Cerebellar cortex (tissue), 1 donor: ENCODE data around the gene PYY.
"Not testable (repeated sequence)": the region's sequence is repeated elsewhere in the genome, so short reads cannot be mapped to it uniquely, and the experiment has no call there.

Experiments
- DNase-seq: peaks from one replicate; pipeline ENCODE4 v3.0.0-alpha.2; 2015; ENCODE audit warnings: low spot score

Gene PYY

DNA sequence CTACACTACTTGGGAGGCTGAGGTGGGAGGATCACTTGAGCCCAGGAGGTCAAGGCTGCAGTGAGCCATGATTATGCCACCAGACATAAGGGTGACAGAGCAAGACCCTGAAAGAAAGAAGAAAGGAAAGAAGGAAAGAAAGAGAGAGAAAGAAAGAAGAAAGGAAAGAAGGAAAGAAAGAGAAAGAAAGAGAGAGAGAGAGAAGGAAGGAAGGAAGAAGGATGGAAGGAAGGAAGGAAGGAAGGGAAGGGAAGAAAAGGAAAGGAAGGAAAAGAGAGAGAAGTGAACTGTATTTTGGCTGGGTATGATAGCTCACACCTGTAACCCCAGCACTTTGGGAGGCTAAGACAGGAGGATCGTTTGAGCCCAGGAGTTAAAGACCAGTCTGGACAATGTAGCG is 24.3 kb upstream of the PYY start:
- DNase-seq = no peak

DNA sequence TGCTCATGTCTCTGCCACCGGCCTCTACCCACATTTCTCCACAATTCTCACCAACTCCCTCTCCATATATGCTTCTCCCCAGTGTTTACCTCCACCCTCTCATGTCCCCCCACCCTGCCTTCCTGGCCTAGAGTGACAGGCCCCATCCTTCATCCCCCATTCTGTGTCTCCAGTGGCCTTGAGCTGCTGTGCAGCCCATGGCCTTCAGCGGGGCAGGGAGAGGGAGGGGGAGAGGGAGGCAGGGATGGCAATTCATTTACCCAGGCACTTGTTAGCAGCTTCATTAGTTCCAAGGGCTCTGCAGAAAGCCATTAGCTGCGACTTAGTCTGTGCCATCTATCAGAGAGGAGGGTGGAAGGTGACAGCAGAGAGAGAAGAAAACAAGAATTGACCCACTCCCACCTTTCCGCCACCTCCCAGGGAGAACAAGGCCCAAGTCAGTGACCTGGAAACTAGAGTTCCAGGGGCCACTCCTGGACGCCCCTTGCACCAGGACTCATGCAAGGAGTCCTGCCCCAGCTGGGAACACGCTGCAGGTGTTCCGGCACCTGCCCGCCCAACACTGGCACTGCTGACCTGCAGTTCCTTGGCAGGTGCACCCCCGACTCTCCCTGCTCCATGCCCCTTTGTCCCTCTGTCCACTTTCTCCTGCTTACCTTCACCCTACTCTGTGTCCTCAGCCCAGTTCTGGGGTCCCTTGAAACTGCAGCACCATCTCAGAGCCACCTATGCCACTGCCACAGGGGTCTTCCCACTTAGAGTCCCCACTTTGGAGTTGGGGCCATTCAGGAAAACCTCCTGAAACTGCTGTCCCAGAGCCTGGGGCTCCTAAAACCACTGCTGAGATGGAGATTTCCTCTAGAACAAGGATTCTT is 23.5 kb upstream of the PYY start:
- no peak for DNase-seq

DNA sequence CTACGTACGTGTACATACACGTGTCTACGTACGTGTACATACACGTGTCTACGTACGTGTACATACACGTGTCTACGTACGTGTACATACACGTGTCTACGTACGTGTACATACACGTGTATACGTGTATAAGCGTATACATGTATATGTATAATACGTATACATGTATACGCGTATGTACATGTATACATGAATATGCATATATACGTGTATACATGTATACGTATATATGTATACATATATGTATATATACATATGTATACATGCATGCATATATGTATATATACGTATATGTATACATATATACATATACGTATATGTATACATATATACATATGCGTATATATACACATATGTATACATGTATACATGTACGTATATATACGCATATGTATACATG is 22.2 kb upstream of the PYY start:
- no peak for DNase-seq

DNA sequence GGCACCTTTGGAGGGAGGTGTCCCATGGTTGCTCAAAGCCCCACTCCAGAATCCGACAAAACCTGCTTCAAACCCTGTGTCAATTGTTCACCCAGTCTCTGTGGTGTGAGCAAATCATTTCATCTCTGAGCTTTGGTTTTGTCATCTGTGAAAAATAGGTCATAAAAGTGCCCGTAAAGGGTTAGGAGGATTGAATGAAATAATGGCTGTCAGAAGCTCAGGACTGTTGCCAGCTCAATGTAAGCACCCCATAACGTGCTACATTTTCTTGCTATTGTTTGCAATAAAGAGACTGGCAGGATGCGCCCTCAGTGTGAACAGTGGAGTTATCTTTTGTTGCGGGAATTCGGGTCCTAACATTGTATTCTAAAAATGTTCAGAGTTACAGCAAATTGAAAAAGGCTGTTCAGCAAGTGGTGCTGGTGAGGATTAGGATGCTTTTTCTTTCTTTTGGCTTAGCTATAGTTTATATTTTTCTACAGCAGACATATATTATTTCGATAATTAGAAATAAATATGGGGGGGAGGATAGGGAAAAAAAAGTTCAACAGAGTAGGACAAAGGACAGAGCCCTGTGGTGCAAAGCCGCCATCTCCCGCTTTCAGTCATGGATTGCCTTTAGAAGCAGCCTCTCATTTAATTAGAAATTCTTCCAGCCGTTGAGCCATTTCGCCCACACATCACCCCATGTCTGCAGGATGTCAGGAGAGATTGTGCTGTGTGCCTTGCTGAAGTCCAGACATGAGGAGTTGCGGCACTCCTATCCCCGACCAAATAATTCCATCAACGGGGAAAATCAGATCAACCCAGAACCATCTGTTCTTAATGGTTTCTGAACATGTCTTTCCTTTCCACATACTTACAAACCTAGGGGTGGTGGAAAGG is 20.9 kb upstream of the PYY start:
- DNase-seq = no peak

DNA sequence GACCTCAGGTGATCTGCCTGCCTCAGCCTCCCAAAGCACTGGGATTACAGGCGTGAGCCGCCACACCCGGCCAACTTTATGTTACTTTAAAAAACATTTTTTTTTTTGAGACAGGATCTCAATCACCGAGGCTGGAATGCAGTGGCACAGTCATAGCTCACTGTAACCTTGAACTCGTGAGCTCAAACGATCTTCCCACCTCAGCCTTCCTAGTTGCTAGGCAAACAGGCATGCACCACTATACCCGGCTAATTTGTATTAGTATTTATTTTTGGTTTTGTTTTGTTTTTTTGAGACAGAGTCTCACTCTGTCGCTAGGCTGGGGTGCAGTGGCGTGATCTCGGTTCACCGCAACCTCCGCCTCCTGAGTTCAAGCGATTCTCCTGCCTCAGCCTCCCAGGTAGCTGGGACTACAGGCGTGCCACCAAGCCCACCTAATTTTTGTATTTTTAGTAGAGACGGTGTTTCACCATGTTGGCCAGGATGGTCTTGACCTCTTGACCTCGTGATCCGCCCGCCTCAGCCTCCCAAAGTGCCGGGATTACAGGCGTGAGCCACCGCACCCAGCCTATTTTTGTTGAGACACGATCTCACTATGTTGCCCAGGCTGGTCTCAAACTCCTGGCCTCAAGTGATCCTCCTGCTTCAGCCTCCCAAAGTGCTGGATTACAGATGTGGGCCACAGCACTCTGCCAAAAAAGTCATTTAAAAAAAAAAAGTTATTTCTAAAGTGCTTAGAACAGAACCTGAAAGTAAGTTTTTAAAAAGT is 18.9 kb upstream of the PYY start:
- DNase-seq = not testable (repeated sequence)

DNA sequence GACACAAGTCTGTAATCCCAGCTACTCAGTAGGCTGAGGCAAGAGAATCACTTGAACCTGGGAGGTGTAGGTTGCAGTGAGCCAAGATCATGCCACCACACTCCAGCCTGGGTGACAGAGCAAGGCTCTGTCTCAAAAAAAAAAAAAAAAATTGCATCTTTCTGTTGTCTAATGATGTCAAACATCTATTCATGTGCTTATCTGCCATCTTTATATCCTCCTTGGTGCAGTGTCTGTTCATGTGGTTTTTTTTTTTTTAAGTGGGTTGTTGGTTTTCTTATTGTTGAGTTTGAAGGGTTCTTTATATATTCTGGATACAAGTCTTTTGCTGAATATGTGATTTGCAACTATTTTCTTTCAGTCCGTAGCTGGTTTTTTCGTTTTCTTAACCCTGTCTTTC is 17.7 kb upstream of the PYY start:
- DNase-seq = not testable (repeated sequence)

DNA sequence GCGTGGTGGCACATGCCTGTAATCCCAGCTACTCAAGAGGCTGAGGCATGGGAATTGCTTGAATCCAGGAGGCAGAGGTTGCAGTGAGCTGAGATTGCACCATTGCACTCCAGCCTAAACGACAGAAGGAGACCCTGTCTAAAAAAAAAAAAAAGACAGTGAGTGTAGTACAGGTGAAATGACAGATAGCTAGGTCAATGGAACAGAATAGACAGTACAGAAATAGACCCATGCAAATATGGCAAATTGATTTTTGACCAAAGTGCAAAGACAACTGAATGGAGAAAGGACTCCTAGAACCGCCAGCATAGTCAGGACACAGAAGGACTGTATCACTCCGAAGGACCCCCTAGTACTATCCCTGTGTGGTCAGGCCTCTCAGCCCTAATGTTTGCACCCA is 16.6 kb upstream of the PYY start:
- no peak for DNase-seq

DNA sequence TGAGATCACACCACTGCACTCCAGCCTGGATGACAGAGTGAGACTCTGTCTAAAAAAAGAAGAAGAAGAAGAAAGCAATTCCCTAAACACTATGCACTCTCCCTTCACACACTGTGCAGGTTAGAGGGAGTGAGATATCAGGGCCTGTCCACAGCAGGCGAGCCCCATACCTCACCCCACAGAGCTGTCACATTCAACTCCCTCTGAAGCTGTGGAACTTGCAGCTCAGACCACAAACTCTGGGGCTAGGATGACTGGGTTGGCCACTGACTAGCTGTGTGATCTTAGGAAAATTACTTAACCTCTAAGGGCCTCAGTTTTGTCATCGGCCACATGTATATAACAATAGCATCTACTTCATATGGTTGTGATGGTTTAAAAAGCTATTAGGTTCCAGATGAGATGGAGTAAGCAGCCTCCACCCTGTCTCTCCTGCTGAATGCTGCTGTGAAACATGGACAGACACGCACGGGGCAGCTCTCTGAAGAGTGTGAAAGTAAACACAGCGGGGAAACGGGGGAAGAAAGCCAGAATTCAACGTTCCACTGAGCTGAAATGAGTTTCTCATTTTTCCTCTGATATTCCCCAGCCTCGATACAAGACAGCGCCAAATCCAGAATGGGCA is 13.6 kb upstream of the PYY start:
- DNase-seq = no peak

DNA sequence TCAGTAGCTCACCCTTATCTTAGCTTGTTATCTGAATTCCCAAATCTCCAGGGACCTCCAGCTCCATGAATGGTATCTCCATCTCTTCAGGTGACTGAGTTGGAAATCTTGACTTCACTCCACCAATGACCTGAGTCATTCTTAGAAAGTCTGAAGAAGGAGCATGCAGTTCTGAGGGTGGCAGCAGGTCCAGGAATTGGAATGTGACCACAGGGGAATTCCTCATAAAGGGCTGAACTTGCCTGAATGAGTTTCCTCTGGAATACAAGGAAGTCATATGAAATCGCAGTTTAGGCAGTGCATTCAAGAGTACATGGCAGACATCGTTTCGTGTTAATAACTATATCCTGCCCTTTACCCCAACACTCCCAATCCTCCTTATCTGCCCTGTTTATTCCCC is 12.5 kb upstream of the PYY start:
- no peak for DNase-seq

DNA sequence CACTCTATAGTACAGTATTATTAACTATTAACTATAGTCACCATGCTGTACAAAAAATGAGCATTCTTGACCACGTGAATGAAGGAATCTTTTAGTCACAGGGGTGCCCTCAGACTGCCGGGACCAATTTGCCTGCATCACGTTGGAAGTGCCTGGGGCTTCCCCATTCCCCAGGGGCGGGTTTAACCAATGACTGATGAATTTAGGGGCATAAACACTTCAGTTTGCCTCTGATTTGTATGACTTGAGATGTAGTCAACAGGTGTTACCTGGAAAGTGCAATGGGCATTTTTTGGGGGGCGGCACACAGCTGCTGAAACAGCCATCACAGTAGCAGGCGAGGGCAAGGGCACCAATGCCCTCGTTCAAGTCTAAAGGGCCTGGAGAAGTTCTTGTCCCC is 8.7 kb upstream of the PYY start:
- no peak for DNase-seq

DNA sequence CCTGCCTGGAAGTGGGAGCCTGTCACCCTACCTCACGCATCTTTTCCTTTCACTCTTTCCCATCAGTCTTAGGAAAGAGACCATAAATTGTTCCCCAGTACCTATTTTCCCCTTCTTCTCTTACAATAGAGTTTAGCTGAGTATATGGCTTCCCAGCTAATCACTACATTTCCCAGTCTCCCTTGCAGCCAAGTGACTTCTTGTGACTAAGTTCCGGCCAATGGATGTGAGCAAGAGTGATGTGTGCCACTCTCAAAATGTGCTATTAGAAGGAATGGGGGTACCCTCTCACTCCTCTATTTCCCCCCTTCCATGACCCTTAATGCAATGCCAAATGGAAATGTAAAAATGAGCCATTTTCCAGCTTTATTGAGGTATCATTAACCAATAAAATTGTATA is 8.2 kb upstream of the PYY start:
- no peak for DNase-seq

DNA sequence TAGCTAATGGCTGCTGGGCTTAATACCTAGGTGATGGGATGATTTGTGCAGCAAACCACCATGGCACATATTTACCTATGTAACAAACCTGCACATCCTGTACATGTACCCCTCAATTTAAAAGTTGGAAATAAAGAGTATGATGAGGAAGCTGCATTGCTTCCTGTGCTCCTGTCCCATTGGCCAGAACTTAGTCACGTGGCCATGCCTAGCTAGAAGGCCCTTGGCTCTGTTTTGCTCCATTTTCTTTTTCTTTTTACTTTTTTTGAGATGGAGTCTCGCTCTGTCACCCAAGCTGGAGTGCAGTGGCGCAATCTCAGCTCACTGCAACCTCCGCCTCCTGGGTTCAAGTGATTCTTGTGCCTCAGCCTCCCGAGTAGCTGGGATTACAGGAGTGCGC is 7.6 kb upstream of the PYY start:
- DNase-seq = not testable (repeated sequence)

DNA sequence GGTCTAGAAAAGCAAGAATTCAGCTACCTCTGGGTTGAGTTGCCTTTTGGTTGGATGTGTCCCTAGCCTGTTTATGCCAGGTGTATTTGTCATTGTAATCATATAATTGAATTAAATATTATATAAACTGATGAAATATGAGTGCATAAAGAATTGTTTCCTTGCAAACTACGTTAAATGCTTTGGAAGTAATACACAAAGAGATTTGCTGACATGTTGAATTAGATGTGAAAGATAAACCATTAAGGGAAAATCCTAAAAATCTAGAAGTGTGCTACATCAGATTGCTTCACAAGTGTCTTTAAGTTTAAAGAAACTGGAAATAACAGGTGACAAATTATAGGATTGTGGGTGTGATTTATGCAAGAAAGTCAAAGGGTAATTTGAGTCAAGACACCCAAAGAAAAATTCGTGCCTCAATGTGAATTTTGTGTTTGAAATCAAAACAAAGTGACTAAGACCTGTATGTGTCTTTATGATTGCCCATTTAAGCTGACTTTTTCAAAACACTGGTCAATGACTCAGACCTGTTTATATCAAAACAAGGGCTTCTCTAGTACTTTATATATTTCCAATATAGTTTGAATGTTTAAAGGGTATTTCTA is 5.1 kb upstream of the PYY start:
- DNase-seq = no peak

DNA sequence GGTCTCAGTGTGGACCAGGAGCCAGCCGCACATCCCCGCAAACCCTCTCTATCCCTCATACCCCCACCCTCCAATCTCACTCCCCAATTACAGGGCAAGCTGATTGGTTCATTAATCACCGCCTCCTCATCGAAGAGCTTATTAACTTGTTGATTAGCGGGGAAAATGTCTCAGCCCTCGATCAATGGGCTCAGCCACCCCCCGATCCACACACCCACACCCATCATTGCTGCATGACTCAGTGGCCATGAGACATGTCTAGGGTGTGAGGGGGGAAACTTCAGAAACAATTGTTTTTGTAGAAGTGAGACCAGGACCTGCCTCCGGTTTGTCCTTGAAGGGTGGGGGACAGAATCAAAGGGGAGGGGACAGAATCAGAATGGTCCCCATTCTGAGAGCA is 2.5 kb upstream of the PYY start:
- no peak for DNase-seq

DNA sequence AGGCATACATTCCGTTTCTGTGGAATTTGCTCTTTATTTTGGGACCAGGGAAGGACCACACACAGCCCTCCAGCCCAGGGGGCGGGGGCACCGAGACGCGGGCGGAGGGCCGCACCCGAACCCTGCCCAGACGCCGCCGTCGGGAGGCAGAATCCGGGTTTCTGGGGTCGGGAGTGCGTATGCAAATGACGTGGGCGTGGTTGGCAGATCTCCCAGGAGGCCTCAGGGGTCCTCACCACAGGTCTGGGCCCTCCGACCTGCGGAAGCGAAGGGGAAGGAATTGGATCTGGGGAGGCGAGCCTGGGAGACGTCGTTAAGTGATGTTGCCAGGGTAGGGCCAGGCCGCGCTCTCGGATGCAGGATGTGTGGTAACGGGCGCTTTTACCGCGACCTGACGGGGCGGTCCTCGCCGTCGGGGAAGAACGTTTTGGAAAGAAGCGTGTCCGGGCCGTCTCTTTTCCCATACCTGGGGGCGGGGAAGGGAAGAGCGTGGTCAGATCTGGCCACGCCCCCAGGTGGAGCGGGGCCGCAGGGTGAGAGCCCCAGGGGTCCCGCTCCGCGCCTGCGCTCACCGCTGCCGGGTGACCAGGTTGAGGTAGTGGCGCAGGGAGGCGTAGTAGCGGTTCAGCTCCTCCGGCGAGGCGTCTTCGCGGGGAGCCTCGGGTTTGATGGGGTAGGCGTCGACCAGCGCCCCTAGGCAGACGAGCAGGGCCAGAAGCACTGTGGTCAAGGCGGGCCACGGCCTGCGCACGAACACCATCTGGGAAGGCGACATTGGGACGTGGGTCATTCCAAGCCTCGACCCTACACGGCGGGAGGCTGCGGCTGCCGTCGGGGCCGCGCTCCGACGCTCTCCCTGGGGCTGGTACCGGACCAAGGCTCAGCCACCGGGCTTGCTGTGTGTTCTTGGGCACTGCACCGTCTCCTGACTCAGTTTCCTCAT is 745 bp downstream of the PYY start:
- DNase-seq = no peak

DNA sequence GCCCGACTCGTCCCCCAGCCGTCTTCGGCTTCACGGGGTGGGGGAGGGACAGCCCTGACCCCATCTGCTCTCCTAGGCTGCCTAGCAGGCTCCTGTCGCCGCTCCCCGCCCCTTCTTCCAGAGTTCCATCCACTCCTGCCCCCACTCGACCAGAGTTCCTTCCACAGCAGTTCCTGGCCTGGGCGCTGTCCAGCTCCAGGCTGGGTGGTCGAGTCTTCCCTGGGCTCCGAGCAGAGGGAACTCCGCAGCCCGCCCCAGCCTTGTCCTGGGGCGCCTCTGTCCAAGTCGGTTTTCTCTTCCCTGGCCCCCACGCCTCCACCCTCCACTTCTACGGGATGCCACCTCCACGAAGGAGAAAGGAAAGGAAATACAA is 1.4 kb downstream of the PYY start:
- no peak for DNase-seq

DNA sequence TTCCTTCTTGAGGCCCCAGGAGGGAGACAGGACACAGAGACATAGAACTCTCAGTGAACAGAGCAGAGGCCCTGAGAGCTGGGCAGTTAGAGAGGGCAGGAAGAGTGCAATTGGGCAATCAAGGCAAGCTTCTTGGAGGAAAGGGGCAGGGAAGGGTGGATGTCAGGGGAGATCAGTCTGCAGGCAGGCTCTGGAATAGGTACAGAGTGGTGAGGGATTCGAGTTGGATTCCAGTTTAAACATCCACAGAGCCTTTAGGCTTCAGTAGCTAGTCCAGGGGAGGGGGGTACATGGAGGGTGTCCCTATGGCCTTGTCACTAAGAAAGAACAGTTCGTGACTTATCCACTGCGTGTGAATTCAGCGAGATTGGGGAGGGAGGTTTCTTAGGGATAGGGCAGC is 2.0 kb downstream of the PYY start:
- DNase-seq = no peak

DNA sequence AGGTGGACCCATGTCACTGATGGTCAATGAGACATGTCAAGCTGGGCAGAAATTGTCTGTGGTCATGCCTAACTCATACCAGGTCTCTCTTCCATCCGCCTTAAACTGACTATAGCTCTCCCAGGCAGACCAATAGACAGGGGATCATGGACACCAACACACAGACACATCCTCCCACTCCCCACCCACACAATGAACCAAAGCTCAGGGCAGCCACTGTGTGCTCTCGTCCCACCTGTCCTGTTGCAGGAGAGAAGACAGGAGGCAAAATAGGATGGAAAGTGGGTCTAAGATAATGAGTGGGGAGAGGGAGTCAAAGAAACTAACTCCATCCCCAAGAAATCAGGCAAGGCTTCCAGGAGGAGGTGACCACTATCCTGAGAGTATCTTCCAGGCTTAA is 3.2 kb downstream of the PYY start:
- no peak for DNase-seq

DNA sequence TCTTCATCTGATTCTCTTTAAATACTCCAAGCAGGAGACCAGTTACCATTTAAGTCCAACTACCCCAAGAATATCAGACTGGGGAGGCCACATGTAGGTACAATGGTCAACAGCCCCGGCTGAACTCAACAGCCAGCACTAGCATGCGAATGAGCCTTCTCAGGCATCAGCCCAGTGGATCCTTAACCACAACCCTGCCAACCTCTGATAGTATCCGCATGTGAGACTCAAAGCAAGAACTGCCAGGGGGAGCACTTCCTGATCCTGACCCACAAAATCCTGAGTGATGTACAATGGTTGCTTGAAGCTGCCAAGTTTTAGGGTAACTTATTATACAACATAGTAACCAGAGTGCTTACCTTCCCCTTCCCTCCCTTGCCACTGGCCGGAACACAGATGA is 4.0 kb downstream of the PYY start:
- DNase-seq = no peak

DNA sequence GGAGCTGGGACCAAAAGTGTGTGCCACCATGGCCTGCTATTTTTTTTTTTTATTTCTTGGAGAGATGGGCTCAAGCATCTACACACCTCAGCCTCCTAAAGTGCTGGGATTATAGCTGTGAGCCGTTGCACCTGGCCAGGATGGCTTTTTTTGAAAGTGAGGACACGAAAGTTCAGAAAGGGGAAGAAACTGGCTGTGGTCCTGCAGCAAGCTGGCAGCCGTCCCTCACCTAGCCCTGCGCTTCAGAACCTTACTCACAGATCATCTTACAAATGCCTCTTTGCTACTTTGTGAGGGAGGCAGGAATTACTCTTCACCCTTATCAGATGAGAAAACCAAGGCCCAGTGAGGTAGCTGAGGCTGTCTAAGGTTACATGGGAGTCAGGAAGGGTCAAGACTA is 7.0 kb downstream of the PYY start:
- no peak for DNase-seq
